Upper lobe of right lung (tissue), 1 donor: Measurements from ENCODE around the gene MYL12B. TPM values are rescaled to one million over a fixed set of nuclear protein-coding genes. Genes with fewer than 3 reads are reported as not detected.

Experiments
- ATAC-seq: fragments of 200-7000 bp; cut with Tn5 transposase; one replicate; pipeline ENCODE4 v1.9.1; 2020; ENCODE audit warnings: mild to moderate bottlenecking, moderate library complexity
- DNase-seq: peaks from one replicate; pipeline ENCODE4 v3.0.0-alpha.2; 2020
- H3K27ac ChIP-seq: fragments of 200-600 bp; one replicate; pipeline ENCODE4 v1.8.0; 2022
- H3K27me3 ChIP-seq: fragments of 200-600 bp; one replicate; pipeline ENCODE4 v1.8.0; 2022; ENCODE audit warnings: mild to moderate bottlenecking
- H3K36me3 ChIP-seq: fragments of 200-600 bp; one replicate; pipeline ENCODE4 v1.8.0; 2022
- H3K4me1 ChIP-seq: fragments of 200-600 bp; one replicate; pipeline ENCODE4 v1.8.0; 2022
- H3K4me3 ChIP-seq: fragments of 200-600 bp; one replicate; pipeline ENCODE4 v1.8.0; 2022; ENCODE audit warnings: mild to moderate bottlenecking
- H3K9me3 ChIP-seq: fragments of 200-600 bp; one replicate; pipeline ENCODE4 v1.8.0; 2022
- intact Hi-C: fragments of 100-400 bp; cut with DNase I; formaldehyde crosslinking; loops from one replicate; pipeline ENCODE4 v1.11.0; 2022
- total RNA-seq: library from RNA; stranded (reverse); fragmentation: NEBNext Ultra II Directional; extraction: Animal tissue kit (Norgen Biotek cat#: 25700); gene quantifications from one replicate; pipeline ENCODE4 v1.2.1, GENCODE V29; 2021
- TF ChIP-seq, protein P1 (sequence below): fragments of 200-600 bp; IDR thresholded peaks from one replicate; pipeline ENCODE4 v1.8.0; 2022; ENCODE audit warnings: antibody characterized with exemption
- donor health status: DM: no; HTN: yes; CAD: no; lungs with severe emphysema.

The MYL12B gene
- total RNA-seq, 1 donor from 2014 or later: 368 TPM

DNA sequence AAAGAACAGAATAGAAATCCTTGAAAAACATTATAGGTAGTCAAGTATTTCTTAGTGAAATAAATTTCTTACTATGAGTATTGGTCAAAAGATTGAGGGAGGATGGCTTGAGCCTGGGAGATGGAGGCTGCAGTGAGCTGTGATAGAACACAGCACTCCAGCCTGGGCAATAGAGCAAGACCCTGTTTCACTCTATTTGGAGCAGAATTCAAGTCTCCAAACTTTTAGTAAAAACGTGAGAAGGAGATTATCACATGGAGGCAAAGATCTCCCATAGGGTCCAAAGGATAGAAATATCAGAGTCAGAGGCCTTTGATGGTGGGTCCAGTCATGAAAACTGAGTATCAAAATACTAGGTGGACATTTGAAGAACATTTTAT, 16.8 kb upstream of the MYL12B start:
- DNase-seq (no peak), ATAC-seq (no peak)
- TF ChIP-seq, protein P1, sequence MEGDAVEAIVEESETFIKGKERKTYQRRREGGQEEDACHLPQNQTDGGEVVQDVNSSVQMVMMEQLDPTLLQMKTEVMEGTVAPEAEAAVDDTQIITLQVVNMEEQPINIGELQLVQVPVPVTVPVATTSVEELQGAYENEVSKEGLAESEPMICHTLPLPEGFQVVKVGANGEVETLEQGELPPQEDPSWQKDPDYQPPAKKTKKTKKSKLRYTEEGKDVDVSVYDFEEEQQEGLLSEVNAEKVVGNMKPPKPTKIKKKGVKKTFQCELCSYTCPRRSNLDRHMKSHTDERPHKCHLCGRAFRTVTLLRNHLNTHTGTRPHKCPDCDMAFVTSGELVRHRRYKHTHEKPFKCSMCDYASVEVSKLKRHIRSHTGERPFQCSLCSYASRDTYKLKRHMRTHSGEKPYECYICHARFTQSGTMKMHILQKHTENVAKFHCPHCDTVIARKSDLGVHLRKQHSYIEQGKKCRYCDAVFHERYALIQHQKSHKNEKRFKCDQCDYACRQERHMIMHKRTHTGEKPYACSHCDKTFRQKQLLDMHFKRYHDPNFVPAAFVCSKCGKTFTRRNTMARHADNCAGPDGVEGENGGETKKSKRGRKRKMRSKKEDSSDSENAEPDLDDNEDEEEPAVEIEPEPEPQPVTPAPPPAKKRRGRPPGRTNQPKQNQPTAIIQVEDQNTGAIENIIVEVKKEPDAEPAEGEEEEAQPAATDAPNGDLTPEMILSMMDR: no peak
- intact Hi-C loops: loop anchor here (5.0 to 10.0 kb wide), 2 partner anchors 90 to 308 kb away; no protein-coding TSS in a partner anchor
- peaks cover 11% of the 10 kb centered on the region for H3K36me3 ChIP-seq
- no peaks in the 10 kb centered on the region for H3K9me3 ChIP-seq
- no peak overlapping the region for H3K27ac ChIP-seq
- H3K27me3 ChIP-seq: no peaks in the 10 kb centered on the region
- peak overlapping the region; percentile 81 for H3K4me3 ChIP-seq
- peaks cover 18% of the 10 kb centered on the region for H3K4me1 ChIP-seq

DNA sequence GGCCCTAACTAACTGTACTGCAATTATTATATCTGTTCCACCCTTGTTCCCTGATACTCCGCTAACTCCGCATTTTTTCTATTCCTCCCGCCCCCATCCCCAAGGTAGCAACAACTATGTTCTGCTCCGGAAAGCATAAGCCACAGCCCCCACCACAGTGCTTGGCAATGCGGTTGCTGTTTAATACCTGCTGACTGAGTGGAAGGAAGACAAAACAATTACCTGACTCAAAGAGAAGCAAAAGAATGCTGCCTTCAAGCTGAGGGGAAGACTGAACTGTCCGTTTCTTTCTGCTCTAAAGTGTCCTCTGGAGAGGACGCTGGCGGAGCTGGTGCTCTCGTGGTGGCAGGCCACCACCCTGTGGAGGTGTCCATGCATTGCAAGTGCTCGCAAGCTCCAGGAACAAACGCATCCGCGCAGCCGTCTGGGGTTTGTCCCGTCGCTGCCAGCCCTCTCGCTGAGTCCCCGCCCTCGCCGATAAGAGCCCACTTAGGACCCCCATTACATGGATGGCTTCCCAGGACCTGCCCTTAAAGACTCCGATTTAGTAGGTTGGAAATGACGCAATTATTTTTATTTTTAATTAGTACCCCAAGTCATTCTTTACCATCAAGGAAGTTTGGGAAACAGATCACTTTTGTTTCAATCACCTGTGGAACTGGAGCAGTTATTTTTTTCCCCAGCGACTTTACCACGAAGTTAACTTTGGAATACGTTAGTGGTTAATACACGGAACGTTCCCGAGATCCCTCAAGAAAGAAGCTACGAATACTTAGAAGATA, 15.9 kb upstream of the MYL12B start:
- TF ChIP-seq, protein P1: peak; percentile 95
- intact Hi-C loops: loop anchor here (5.0 to 10.0 kb wide), 2 partner anchors 91 to 309 kb away; no protein-coding TSS in a partner anchor
- Histone ChIP-seq H3K4me3 (peak overlapping the region; percentile 81), H3K36me3 (peaks cover 15% of the 10 kb centered on the region), H3K27ac (peak overlapping the region; percentile 97), H3K27me3 (no peaks in the 10 kb centered on the region), H3K4me1 (peaks cover 27% of the 10 kb centered on the region), H3K9me3 (no peaks in the 10 kb centered on the region)
- peak; percentile 94 for DNase-seq
- ATAC-seq: peak; percentile 86

DNA sequence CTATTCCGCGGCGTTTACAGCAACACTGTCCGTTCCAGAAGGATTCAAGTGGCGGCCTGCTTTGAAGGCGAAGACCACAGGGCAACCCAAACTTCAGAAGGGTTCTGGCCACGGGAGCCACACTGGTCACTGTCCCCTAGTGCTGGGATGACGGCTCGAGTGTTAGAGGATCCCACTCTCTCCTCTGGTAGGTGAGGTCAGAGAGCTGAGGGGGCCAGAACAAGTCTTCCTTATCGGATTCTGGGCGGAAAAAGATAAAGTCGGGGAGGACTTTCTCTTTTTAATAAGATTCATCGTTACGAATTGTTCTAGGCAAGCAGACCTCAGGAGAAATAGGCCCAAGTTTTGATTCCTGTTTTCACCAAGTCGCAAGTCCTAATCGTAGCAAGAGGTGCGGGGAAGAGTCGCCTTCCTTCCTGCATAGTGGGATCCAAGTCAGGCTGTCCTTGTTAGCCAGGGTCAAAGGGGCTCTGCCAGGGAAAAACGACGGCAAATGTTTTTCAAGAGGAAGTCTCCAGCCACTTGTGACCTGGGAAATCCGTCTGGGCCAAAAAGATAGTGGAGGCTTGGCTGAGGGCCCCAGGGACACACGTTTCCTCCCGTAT, 15.2 kb upstream of the MYL12B start:
- Histone ChIP-seq H3K4me3 (peak overlapping the region; percentile 81), H3K36me3 (peaks cover 15% of the 10 kb centered on the region), H3K27ac (peak overlapping the region; percentile 97), H3K4me1 (peaks cover 33% of the 10 kb centered on the region), H3K9me3 (no peaks in the 10 kb centered on the region), H3K27me3 (no peaks in the 10 kb centered on the region)
- ATAC-seq (peak; percentile 2), DNase-seq (no peak)
- TF ChIP-seq, protein P1: no peak
- intact Hi-C loops: loop anchor here (5.0 to 10.0 kb wide), 2 partner anchors 92 to 309 kb away; no protein-coding TSS in a partner anchor

DNA sequence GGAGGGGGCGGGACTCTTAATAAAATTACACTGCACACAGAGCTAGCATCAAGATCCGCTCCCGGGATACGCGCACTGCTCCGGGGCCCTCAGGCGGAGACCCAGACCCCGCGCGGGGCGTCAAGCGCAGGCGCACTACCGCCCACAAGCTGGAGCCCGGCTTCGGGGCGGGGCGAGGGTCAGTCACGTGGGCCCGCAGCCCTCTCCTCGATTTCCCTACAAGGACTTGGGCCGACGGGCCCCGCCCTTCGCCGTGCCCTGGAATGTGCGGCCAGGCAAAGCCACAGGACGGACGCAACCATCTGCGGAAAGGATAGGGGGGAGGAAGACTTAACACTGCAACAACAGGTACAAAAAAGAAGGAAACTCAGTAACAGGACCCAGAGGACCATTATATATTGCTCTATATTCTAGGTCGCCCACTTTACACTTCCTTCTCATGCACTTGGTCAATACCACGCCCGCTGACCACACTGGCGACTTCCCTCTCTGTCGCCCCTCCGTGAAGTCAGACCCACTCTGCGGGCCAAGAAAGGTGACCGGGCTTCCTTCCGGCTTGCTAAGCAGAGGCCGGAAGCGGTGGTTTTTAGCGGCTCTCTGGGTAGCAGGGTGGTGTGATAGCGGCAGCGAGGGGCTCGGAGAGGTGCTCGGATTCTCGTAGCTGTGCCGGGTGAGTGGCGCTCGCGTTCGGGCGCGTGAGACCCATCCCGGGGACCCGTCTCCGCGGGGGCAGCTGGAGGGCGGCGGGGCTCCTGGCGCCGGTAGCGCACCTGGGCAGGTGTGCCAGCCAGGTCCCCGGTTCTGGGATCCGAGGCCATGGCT, 14.5 kb upstream of the MYL12B start, which contains the start of gene MYL12A:
TSS of gene MYL12A (plus strand) at position 562 of the 822 bp plus-strand sequence. CDS start 5,447 bp downstream, outside the sequence.
- H3K36me3 ChIP-seq: peaks cover 15% of the 10 kb centered on the region
- intact Hi-C loops: loop anchor here (5.0 to 10.0 kb wide), 2 partner anchors 93 to 310 kb away; no protein-coding TSS in a partner anchor
- H3K4me3 ChIP-seq: peak within 1 kb of the TSS; percentile 81
- H3K27ac ChIP-seq: peak within 1 kb of the TSS; percentile 97
- TF ChIP-seq, protein P1: no peak
- ATAC-seq (peak; percentile 93), DNase-seq (peak; percentile 99)
- H3K9me3 ChIP-seq: no peaks in the 10 kb centered on the region
- H3K4me1 ChIP-seq: peaks cover 40% of the 10 kb centered on the region
- no peaks in the 10 kb centered on the region for H3K27me3 ChIP-seq

DNA sequence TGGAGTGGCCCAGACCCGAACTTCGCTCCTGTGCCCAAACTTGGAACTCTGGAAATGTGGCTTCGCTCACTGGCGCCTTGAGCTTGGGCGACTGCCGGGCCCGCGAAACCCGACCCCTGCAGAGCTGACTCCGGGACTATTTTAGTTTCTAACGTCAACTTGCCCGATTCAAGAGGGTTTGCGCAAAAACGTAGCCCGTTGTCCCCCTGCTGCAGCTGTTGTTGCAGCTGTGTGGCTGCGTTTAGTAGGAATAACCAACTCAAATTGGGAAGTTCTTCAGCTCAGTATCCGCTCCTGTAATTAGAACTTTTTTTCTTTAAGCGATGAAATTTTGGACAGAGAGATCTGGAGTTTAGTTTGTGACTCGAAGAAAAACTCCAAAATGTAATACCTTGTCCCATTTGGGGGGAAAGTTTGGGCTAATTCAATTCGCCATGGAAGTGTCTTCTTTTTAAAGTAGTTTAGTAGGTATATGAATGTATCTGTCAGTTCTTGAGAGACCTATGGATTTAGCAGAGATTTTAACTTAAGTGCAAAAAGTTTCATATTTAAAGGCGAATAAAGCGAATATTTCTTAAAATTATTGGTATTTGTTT, 13.8 kb upstream of the MYL12B start:
- intact Hi-C loops: loop anchor here (5.0 to 10.0 kb wide), 2 partner anchors 93 to 311 kb away; no protein-coding TSS in a partner anchor
- H3K27me3 ChIP-seq: no peaks in the 10 kb centered on the region
- ATAC-seq (no peak), DNase-seq (no peak)
- H3K36me3 ChIP-seq: peaks cover 19% of the 10 kb centered on the region
- TF ChIP-seq, protein P1: no peak
- peak overlapping the region; percentile 81 for H3K4me3 ChIP-seq
- peak overlapping the region; percentile 97 for H3K27ac ChIP-seq
- peaks cover 47% of the 10 kb centered on the region for H3K4me1 ChIP-seq
- H3K9me3 ChIP-seq: no peaks in the 10 kb centered on the region
